ENCODE results near the gene GUCY1A1.

Gene GUCY1A1

DNA sequence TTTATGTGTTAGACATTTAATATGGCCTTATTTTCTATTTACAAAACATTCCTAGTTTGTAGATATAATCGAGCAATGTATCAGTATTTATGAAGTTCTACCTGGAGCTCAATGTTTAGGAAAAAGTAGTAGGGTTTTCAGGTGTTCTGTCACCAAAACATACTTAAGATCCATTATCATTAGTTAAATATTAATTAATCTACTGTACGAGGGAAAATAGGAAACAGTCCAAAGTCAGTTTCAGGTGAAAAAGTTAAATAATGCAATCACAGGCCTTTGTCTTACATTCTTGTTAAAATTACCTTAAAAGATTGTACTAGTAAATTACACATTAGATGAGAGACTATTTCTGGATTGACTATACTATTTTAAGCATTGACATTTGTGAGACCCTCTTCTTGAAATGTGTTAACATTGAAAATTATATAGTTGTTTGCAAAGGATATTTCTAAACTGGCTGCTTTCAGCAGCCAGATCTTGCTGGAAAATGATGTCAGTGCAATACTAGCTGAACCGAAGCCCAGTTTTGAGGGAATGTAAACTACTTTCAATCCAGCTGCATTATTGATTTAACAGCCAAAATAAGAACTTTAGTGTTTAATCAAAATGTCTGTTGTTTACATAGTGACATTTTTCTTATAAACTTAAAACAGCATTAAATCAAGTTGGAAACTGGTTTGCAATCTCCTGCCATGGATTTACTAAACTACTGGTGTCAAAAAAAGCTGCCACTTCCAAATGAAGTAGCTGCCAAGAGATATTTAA, 111.5 kb downstream of the GUCY1A1 start:
- DNase-seq (ENCODE audit: low read depth): no peak

DNA sequence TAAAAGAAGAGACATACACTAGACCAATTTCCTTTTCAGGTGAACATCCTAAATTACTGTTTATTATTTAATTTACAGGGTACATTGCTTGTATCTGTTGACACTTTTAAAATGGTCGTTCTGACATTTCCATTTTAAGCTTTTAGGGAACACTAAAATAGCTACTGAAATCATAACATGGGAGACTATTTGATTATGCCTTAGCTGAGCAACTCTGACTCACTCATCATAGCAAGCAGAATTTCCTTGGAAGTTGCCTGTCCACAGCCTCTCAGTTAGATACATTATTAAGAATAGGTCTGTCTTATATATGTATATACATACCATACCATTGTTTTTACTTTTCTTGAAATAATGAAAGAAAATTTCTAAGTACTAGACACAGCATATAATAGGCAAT, 114.1 kb downstream of the GUCY1A1 start:
- no peak for DNase-seq (ENCODE audit: low read depth)

- DNase-seq (ENCODE audit: low read depth): no peak
These were observed 114.7 kb downstream of the GUCY1A1 start for GRCh38 chr4:155781249-155781831.
